Spleen (tissue), 7 donors: Measurements from ENCODE around the gene OR51V1.

Experiments
- CTCF ChIP-seq, 11 experiments: fragments of 200-600 bp in 7 of 11; fragments of 450-650 bp in 4 of 11; sonication (generic) in 4 of 11; IDR thresholded peaks in 8 of 11; conservative IDR thresholded peaks in 3 of 11; 1 replicate in 7 of 11; 2 replicates in 4 of 11; pipeline versions ENCODE4 v1.4.0 to v1.8.0; 2016 to 2021; ENCODE audit warnings: antibody characterized with exemption in 11 of 11, inconsistent platforms in 4 of 11, mild to moderate bottlenecking in 1 of 11
- POLR2AphosphoS5 ChIP-seq, 3 donors: sonication (generic); formaldehyde crosslinking; IDR thresholded peaks; one replicate each; pipeline ENCODE4 v1.5.1; 2017; ENCODE audit warnings: antibody characterized with exemption in 3 of 3
- donor health status: DM: no; HTN: no; CAD: no; lungs with moderate emphysema.
- donor health status: DM: no; HTN: no; CAD: no.
- donor health status: DM: no; HTN: no; CAD: no.

GRCh38 chr11:5188201-5188600 lies 12.3 kb downstream of the OR51V1 start:
- TF ChIP-seq CTCF (IDR thresholded peaks at IDR 0.05 in 8 of 11, conservative IDR thresholded peaks at IDR 0.05 in 3 of 11): no peak
- no peak for TF ChIP-seq POLR2AphosphoS5 (IDR thresholded peaks at IDR 0.05)
